Upper lobe of left lung (tissue), 6 donors: ENCODE data around the gene UBAC2. TPM values are rescaled to one million over a fixed set of nuclear protein-coding genes. Genes with fewer than 3 reads are reported as not detected.
"Not testable (repeated sequence)": the region's sequence is repeated elsewhere in the genome, so short reads cannot be mapped to it uniquely, and the experiment has no call there.

Source experiments
- ATAC-seq, 2 donors: fragments of 200-7000 bp; cut with Tn5 transposase; one replicate each; pipeline ENCODE4 v1.9.1; 2022; ENCODE audit warnings: mild to moderate bottlenecking in 2 of 2, moderate library complexity in 2 of 2; ENCODE audit not compliant: low FRiP score in 2 of 2
- DNase-seq, 2 donors: peaks; one replicate each; pipeline ENCODE4 v3.0.0-alpha.2; 2019 to 2020
- H3K27ac ChIP-seq, 4 donors: fragments of 200-600 bp; sonication (generic); one replicate each; pipeline ENCODE4 v1.5.1; 2016 to 2019
- H3K27me3 ChIP-seq, 4 donors: fragments of 200-600 bp; sonication (generic); one replicate each; pipeline ENCODE4 v1.5.1; 2017 to 2019
- H3K36me3 ChIP-seq, 4 donors: fragments of 200-600 bp; sonication (generic); one replicate each; pipeline ENCODE4 v1.5.1; 2016 to 2019
- H3K4me1 ChIP-seq, 4 donors: fragments of 200-600 bp; sonication (generic); one replicate each; pipeline ENCODE4 v1.5.1; 2018 to 2019
- H3K4me3 ChIP-seq, 4 donors: fragments of 200-600 bp; sonication (generic); one replicate each; pipeline ENCODE4 v1.5.1; 2017 to 2019; ENCODE audit warnings: mild to moderate bottlenecking in 2 of 4, moderate library complexity in 1 of 4
- H3K9me3 ChIP-seq, 4 donors: fragments of 200-600 bp; sonication (generic); one replicate each; pipeline ENCODE4 v1.5.1; 2018 to 2019
- EP300 ChIP-seq, 4 donors: sonication (generic); formaldehyde crosslinking; IDR thresholded peaks; one replicate each; pipeline ENCODE4 v1.5.1; 2017; ENCODE audit warnings: antibody characterized with exemption in 4 of 4, control low read depth in 2 of 4
- POLR2A ChIP-seq, 4 donors: fragments of 450-650 bp; IDR thresholded peaks; one replicate each; pipeline ENCODE4 v1.5.1; 2016 to 2017; ENCODE audit warnings: antibody characterized with exemption in 4 of 4, mild to moderate bottlenecking in 2 of 4
- POLR2AphosphoS5 ChIP-seq, 2 donors: sonication (generic); formaldehyde crosslinking; IDR thresholded peaks; one replicate each; pipeline ENCODE4 v1.5.1; 2017; ENCODE audit warnings: antibody characterized with exemption in 2 of 2
- WGBS, 2 donors: methylation state at CpG; one replicate each; pipeline ENCODE4 v1.1.5; 2017 to 2018; 5-methylcytosine and 5-hydroxymethylcytosine counted together
- total RNA-seq, 6 donors: library from RNA; depleted of rRNA in 4 of 6; stranded (reverse); fragments of >200 nt in 4 of 6; gene quantifications; one replicate each; pipeline versions ENCODE4 v1.1.0 to v1.2.1, GENCODE V29; 2016 to 2021
- TF ChIP-seq, protein P1 (sequence below), 6 experiments: fragments of 450-650 bp in 4 of 6; fragments of 200-600 bp in 2 of 6; sonication (generic) in 2 of 6; IDR thresholded peaks; one replicate each; pipeline ENCODE4 v1.5.1; 2016 to 2019; ENCODE audit warnings: antibody characterized with exemption in 6 of 6
- donor health status: DM: no; HTN: no; CAD: no; lungs with moderate emphysema.
- donor health status: DM: no; HTN: yes; CAD: no; lungs with severe emphysema.

The UBAC2 gene
- total RNA-seq, 6 donors from 2014 or later: 29.3 to 55.5 (median 47.7) TPM

DNA sequence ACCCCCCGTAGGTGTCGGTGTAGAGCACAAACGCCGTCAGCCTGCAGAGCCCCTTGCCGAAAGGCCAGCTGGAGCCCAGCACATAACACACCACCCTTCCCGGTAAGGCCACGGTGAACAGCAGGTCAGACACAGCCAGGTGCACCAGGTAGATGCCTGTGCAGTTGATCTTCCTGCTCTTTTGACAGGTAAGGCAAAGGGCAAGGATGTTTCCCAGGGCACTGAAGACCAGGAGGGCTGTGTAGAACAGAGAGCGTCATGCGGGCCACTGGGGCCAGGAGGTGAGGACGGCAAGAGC is 208.0 kb downstream of the UBAC2 start:
- Histone ChIP-seq H3K4me3 (no peak overlapping the region), H3K4me1 (peaks cover 0 to 3% (median 0%) of the 10 kb centered on the region in 4 donors), H3K27me3 (no peaks in the 10 kb centered on the region), H3K9me3 (no peaks in the 10 kb centered on the region), H3K36me3 (no peaks in the 10 kb centered on the region), H3K27ac (no peak overlapping the region)
- no peak for DNase-seq
- TF ChIP-seq POLR2A (IDR thresholded peaks at IDR 0.05) (no peak), EP300 (IDR thresholded peaks at IDR 0.05) (no peak), POLR2AphosphoS5 (IDR thresholded peaks at IDR 0.05) (no peak)
- TF ChIP-seq, protein P1, sequence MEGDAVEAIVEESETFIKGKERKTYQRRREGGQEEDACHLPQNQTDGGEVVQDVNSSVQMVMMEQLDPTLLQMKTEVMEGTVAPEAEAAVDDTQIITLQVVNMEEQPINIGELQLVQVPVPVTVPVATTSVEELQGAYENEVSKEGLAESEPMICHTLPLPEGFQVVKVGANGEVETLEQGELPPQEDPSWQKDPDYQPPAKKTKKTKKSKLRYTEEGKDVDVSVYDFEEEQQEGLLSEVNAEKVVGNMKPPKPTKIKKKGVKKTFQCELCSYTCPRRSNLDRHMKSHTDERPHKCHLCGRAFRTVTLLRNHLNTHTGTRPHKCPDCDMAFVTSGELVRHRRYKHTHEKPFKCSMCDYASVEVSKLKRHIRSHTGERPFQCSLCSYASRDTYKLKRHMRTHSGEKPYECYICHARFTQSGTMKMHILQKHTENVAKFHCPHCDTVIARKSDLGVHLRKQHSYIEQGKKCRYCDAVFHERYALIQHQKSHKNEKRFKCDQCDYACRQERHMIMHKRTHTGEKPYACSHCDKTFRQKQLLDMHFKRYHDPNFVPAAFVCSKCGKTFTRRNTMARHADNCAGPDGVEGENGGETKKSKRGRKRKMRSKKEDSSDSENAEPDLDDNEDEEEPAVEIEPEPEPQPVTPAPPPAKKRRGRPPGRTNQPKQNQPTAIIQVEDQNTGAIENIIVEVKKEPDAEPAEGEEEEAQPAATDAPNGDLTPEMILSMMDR (IDR thresholded peaks at IDR 0.05): no peak
- ATAC-seq: no peak
- WGBS, 2 donors: 96 to 97% methylated on average over 8 to 9 of the region's 10 CpGs

DNA sequence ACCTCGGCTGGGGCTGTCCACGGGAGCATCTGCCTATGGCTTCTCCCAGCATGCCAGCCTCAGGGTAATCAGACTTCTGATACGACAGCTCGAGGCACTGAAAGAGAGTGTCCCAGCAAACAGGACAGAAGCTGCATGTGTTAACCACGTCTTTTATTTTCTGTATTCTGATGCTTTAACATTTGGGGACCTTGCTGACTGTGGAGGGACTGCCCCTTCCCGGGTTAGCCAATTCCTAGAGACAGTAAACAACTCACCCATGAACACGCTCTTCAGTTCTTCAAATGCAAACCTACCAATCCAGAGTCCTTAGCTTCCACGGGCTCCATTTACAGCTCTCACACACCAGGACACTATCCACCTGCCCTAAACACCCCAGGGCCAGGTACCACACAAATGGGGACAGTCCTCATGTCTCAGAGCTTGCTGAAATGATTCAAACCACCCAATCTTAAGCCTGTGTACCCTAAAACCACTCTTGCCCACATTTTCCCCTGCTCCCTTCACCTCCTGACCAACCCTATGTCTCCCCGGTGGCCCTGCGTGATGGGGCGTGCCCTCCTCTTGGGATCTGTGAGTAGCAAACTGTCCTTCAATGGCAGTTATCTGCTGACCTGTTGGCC is 208.9 kb downstream of the UBAC2 start:
- not testable (repeated sequence) for DNase-seq, H3K9me3 ChIP-seq, H3K4me1 ChIP-seq, H3K27ac ChIP-seq, H3K27me3 ChIP-seq, H3K4me3 ChIP-seq, H3K36me3 ChIP-seq, ATAC-seq
- WGBS, 2 donors: 87 to 91% methylated on average over 11 of the region's 11 CpGs

DNA sequence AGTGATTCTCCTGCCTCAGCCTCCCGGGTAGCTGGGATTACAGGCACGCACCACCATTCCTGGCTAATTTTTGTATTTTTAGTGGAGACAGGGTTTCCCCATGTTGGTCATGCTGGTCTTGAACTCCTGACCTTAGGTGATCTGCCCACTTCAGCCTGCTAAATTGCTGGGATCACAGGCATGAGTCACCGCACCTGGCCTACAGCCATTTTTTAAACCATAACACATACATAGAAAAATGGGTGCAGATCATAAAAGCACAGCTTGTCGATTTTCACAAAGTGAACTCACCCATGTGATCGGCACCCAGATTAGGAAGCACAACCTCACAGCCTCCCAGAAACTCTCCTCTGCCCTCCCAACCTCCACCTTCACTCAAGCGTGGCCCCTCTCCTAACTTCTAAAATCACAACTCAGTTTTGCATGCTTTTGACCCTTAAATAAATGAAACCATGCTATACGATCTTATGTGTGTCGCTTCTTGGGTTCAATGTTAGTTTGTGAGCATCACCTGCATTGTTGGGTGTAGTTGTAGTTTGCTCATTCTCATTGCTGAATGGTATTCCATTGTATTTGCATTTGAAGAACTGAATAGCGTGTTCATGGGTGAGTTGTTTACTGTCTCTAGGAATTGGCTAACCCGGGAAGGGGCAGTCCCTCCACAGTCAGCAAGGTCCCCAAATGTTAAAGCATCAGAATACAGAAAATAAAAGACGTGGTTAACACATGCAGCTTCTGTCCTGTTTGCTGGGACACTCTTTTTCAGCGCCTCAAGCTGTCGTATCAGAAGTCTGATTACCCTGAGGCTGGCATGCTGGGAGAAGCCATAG is 210.2 kb downstream of the UBAC2 start:
- not testable (repeated sequence) for H3K9me3 ChIP-seq, H3K27me3 ChIP-seq, ATAC-seq, H3K27ac ChIP-seq, H3K4me1 ChIP-seq, DNase-seq, H3K36me3 ChIP-seq, H3K4me3 ChIP-seq
- WGBS, 2 donors: 92 to 93% methylated on average over 11 to 13 of the region's 13 CpGs

DNA sequence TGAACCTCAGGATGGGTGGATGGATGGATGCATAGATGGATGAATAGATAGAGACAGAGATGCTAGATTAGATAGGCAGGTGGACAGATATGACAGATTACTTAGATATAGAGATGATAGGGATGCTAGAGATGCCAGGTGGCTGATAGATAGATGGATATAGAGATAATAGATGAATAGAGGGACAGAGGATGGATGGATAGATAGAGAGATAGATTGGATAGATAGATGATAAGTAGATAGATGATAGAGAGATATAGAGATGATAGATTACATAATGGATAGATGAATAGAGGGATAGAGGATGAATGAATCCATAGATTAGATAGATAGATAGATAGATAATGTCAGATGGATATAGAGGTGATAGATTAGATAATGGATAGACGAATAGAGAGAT is 212.2 kb downstream of the UBAC2 start:
- TF ChIP-seq, protein P1 (IDR thresholded peaks at IDR 0.05): no peak
- TF ChIP-seq POLR2AphosphoS5 (IDR thresholded peaks at IDR 0.05): no peak
- no peak for TF ChIP-seq EP300 (IDR thresholded peaks at IDR 0.05)
- no peak for TF ChIP-seq POLR2A (IDR thresholded peaks at IDR 0.05)
- Histone ChIP-seq H3K27me3 (no peaks in the 10 kb centered on the region), H3K27ac (no peak overlapping the region), H3K36me3 (no peaks in the 10 kb centered on the region), H3K9me3 (no peaks in the 10 kb centered on the region), H3K4me1 (no peaks in the 10 kb centered on the region), H3K4me3 (no peak overlapping the region)
- DNase-seq: no peak
- 71 to 86% methylated on average over 1 of the region's 1 CpG for WGBS, 2 donors
- no peak for ATAC-seq

DNA sequence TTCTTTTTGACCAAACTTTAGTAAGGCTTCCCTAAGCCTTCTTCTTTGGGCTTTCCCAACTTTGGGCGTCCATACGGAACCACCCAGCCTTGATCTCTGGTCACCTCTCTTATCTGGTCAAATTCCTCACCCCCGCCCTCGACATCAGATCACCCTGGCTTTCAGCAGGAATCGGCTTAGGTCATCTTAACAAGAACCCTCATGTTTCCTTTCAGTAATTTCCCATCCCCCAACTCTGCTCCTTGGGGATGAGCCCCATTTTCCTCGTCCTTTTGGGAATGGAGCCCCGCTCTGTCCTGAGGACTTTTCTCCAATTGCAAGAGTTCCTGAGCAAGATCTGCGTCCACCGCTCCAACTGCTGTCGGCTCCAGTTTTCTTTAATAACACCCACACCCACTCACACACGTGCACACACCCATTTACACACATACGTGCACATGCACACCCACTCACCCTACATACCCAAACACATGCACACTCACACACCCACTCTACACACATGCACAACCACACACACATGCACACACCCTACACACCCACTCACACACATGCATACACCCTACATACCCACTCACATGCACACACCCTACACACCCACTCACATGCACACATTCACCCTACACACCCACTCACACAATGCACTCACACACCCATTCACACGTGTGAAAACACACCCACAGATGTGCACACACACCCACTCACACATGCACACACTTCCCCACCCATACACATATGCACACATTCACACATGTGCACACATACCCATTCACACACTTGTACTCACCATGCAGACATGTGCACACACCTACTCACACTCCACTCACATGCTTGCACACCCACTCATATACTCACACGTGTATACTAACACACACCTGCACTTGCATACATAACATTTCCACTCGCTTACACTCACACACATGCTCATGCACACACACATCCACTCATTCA is 213.7 kb downstream of the UBAC2 start:
- Histone ChIP-seq H3K36me3 (no peaks in the 10 kb centered on the region), H3K4me1 (no peaks in the 10 kb centered on the region), H3K9me3 (no peaks in the 10 kb centered on the region), H3K4me3 (no peak overlapping the region), H3K27ac (no peak overlapping the region), H3K27me3 (no peaks in the 10 kb centered on the region)
- WGBS, 2 donors: 84 to 85% methylated on average over 15 of the region's 15 CpGs
- TF ChIP-seq POLR2A (IDR thresholded peaks at IDR 0.05) (no peak), EP300 (IDR thresholded peaks at IDR 0.05) (no peak), POLR2AphosphoS5 (IDR thresholded peaks at IDR 0.05) (no peak)
- TF ChIP-seq, protein P1 (IDR thresholded peaks at IDR 0.05): no peak
- DNase-seq: no peak
- ATAC-seq: no peak
